IMR-90 (cell line): ENCODE measurements around the gene PPP1R12C. TPM values are rescaled to one million over a fixed set of nuclear protein-coding genes. Genes with fewer than 3 reads are reported as not detected.

ENCODE experiments used
- ATAC-seq: fragments of 200-7000 bp; cut with Tn5 transposase; 2 replicates; pipeline ENCODE4 v1.9.1; 2020; ENCODE audit warnings: low read depth, mild to moderate bottlenecking, moderate library complexity
- BruUV-seq: library from RNA; stranded (reverse); fragments of 400-500 nt; replicated peaks from 2 replicates; lab custom pipeline; 2021; lab: Mats Ljungman, UMichigan
- CTCF ChIA-PET: fragments of 300-600 bp; formaldehyde crosslinking; extraction: SDS; loops from one replicate; lab custom pipeline; 2021; ENCODE audit warnings: antibody characterized with exemption; lab: Yijun Ruan, JAX
- POLR2A ChIA-PET: fragments of 300-600 bp; sonication (Branson Sonifier 250); formaldehyde crosslinking; loops from one replicate; lab custom pipeline; 2022; ENCODE audit warnings: antibody characterized with exemption; ENCODE audit not compliant: unreplicated experiment; lab: Charles Lee
- DNase-seq: peaks from one replicate; pipeline ENCODE4 v3.0.0; 2013
- H2AFZ ChIP-seq: replicated peaks from 2 replicates; pipeline ENCODE3; 2013; ENCODE audit warnings: low read length, mild to moderate bottlenecking; ENCODE audit not compliant: poor library complexity
- H2AK5ac ChIP-seq: 2 replicates; pipeline ENCODE4 v1.6.1; 2013; ENCODE audit warnings: low read depth, low read length, inconsistent platforms
- H2AK9ac ChIP-seq: replicated peaks from 2 replicates; pipeline ENCODE3; 2013; ENCODE audit warnings: mild to moderate bottlenecking, low read depth, low read length, moderate library complexity; ENCODE audit not compliant: poor library complexity
- H2BK120ac ChIP-seq: 2 replicates; pipeline ENCODE4 v1.6.1; 2013; ENCODE audit warnings: low read depth, low read length, inconsistent platforms
- H2BK15ac ChIP-seq: 3 replicates; pipeline ENCODE4 v1.6.1; 2013; ENCODE audit warnings: low read depth, low read length, inconsistent platforms
- H2BK20ac ChIP-seq: 2 replicates; pipeline ENCODE4 v1.6.1; 2013; ENCODE audit warnings: low read depth, mild to moderate bottlenecking, inconsistent platforms, low read length, moderate library complexity
- H2BK5ac ChIP-seq: 2 replicates; pipeline ENCODE4 v1.6.1; 2013; ENCODE audit warnings: mild to moderate bottlenecking, low read depth, low read length, inconsistent platforms; ENCODE audit not compliant: poor library complexity, severe bottlenecking
- H3K14ac ChIP-seq: replicated peaks from 2 replicates; pipeline ENCODE4 v1.6.1; 2013; ENCODE audit warnings: low read depth, low read length, inconsistent platforms
- H3K18ac ChIP-seq: 2 replicates; pipeline ENCODE4 v1.6.1; 2013; ENCODE audit warnings: low read depth, low read length, control low read depth
- H3K23ac ChIP-seq: 2 replicates; pipeline ENCODE4 v1.6.1; 2013; ENCODE audit warnings: low read depth, low read length, inconsistent platforms
- H3K27ac ChIP-seq: 2 replicates; pipeline ENCODE4 v1.5.1; 2013; ENCODE audit warnings: mild to moderate bottlenecking, control low read depth, low read length; ENCODE audit not compliant: insufficient read depth
- H3K27me3 ChIP-seq: 2 replicates; pipeline ENCODE4 v1.6.1; 2013; ENCODE audit warnings: low read length; ENCODE audit not compliant: control insufficient read depth, insufficient read depth
- H3K36me3 ChIP-seq: 2 replicates; pipeline ENCODE4 v1.6.1; 2013; ENCODE audit warnings: low read length, mixed read lengths; ENCODE audit not compliant: control insufficient read depth, insufficient read depth
- H3K4ac ChIP-seq: 2 replicates; pipeline ENCODE4 v1.6.1; 2013; ENCODE audit warnings: low read depth, low read length, inconsistent platforms
- H3K4me1 ChIP-seq: 2 replicates; pipeline ENCODE4 v1.6.1; 2013; ENCODE audit warnings: low read length, mixed read lengths; ENCODE audit not compliant: control insufficient read depth, insufficient read depth
- H3K4me2 ChIP-seq: 2 replicates; pipeline ENCODE4 v1.6.1; 2013; ENCODE audit warnings: low read depth, mild to moderate bottlenecking, control low read depth, low read length, moderate library complexity
- H3K4me3 ChIP-seq: 2 replicates; pipeline ENCODE4 v1.5.1; 2013; ENCODE audit warnings: low read depth, mild to moderate bottlenecking, control low read depth, low read length, moderate library complexity; ENCODE audit not compliant: insufficient read depth
- H3K56ac ChIP-seq: 2 replicates; pipeline ENCODE4 v1.6.1; 2013; ENCODE audit warnings: low read length, inconsistent platforms; ENCODE audit not compliant: insufficient read depth; ENCODE audit errors: extremely low read depth
- H3K79me1 ChIP-seq, 2 experiments: 2 replicates each; pipeline ENCODE4 v1.6.1; 2013; ENCODE audit warnings: low read length in 2 of 2, inconsistent platforms in 1 of 2, low read depth in 1 of 2
- H3K9ac ChIP-seq: 2 replicates; pipeline ENCODE4 v1.6.1; 2013; ENCODE audit warnings: low read depth, low read length, control low read depth
- H3K9me1 ChIP-seq: 2 replicates; pipeline ENCODE4 v1.6.1; 2013; ENCODE audit warnings: low read length, inconsistent platforms; ENCODE audit not compliant: insufficient read depth
- H3K9me3 ChIP-seq: 2 replicates; pipeline ENCODE4 v1.6.1; 2013; ENCODE audit warnings: low read length; ENCODE audit not compliant: control insufficient read depth, insufficient read depth
- H4K20me1 ChIP-seq: 2 replicates; pipeline ENCODE4 v1.6.1; 2013; ENCODE audit warnings: low read length, inconsistent platforms; ENCODE audit not compliant: insufficient read depth
- H4K5ac ChIP-seq: 2 replicates; pipeline ENCODE4 v1.6.1; 2013; ENCODE audit warnings: mild to moderate bottlenecking, low read depth, low read length, control low read depth
- H4K8ac ChIP-seq, 2 experiments: 2 replicates each; pipeline ENCODE4 v1.6.1; 2013; ENCODE audit warnings: low read depth in 2 of 2, low read length in 2 of 2, control low read depth in 1 of 2, inconsistent platforms in 1 of 2
- H4K91ac ChIP-seq: 2 replicates; pipeline ENCODE4 v1.6.1; 2013; ENCODE audit warnings: low read depth, low read length, inconsistent platforms; ENCODE audit not compliant: insufficient read depth
- BHLHE40 ChIP-seq: fragments of 150-350 bp; IDR thresholded peaks from 2 replicates; pipeline ENCODE4 v1.6.1; 2016; ENCODE audit warnings: mild to moderate bottlenecking, low read depth, low read length
- CEBPB ChIP-seq: IDR thresholded peaks from 2 replicates; pipeline ENCODE4 v1.6.1; 2012; ENCODE audit warnings: low read depth, low read length, improper control_type of control experiment
- CHD1 ChIP-seq: IDR thresholded peaks from 2 replicates; pipeline ENCODE4 v1.6.1; 2012; ENCODE audit warnings: low read depth, low read length, improper control_type of control experiment
- CTCF ChIP-seq: conservative IDR thresholded peaks from 2 replicates; pipeline ENCODE4 v1.5.1; 2012; ENCODE audit warnings: mild to moderate bottlenecking, low read depth, low read length, improper control_type of control experiment
- ELK1 ChIP-seq: fragments of 150-350 bp; IDR thresholded peaks from 2 replicates; pipeline ENCODE4 v1.6.1; 2016; ENCODE audit warnings: low read depth, mild to moderate bottlenecking, low read length, moderate library complexity, borderline replicate concordance
- FOS ChIP-seq: fragments of 150-350 bp; IDR thresholded peaks from 2 replicates; pipeline ENCODE4 v1.6.1; 2016; ENCODE audit warnings: low read depth, low read length
- MAZ ChIP-seq: IDR thresholded peaks from 2 replicates; pipeline ENCODE4 v1.6.1; 2012; ENCODE audit warnings: low read depth, mild to moderate bottlenecking, low read length, improper control_type of control experiment, moderate library complexity, borderline replicate concordance
- MXI1 ChIP-seq: IDR thresholded peaks from 2 replicates; pipeline ENCODE4 v1.6.1; 2012; ENCODE audit warnings: low read depth, mild to moderate bottlenecking, low read length, moderate library complexity, borderline replicate concordance
- NFE2L2 ChIP-seq: fragments of 150-350 bp; IDR thresholded peaks from 2 replicates; pipeline ENCODE4 v1.6.1; 2016; ENCODE audit warnings: low read depth, mild to moderate bottlenecking, low read length
- POLR2A ChIP-seq: IDR thresholded peaks from 2 replicates; pipeline ENCODE4 v1.6.1; 2012; ENCODE audit warnings: mild to moderate bottlenecking, low read depth, low read length
- RAD21 ChIP-seq: IDR thresholded peaks from 2 replicates; pipeline ENCODE4 v1.6.1; 2012; ENCODE audit warnings: low read length, improper control_type of control experiment
- SMC3 ChIP-seq: fragments of 150-350 bp; IDR thresholded peaks from 2 replicates; pipeline ENCODE4 v1.6.1; 2016; ENCODE audit warnings: low read depth, mild to moderate bottlenecking, antibody characterized with exemption, low read length, moderate library complexity
- USF2 ChIP-seq: fragments of 150-350 bp; IDR thresholded peaks from 2 replicates; pipeline ENCODE4 v1.6.1; 2017; ENCODE audit warnings: mild to moderate bottlenecking, antibody characterized with exemption, low read length, low read depth
- WGBS, 2 experiments: methylation state at CpG; one replicate each; pipeline versions ENCODE4 v1.1.5 to v1.1.7; 2013; ENCODE audit warnings: missing lambda C conversion rate in 2 of 2; ENCODE audit not compliant: insufficient read length in 1 of 2; ENCODE audit errors: extremely low coverage in 2 of 2; 5-methylcytosine and 5-hydroxymethylcytosine counted together
- dilution Hi-C: fragments of 300-500 bp; cut with HindIII; formaldehyde crosslinking; loops from one replicate; pipeline ENCODE4 v1.14.3; 2018; ENCODE audit warnings: low sequenced_read_pairs; ENCODE audit not compliant: unreplicated experiment
- in situ Hi-C: fragments of 300-500 bp; cut with MboI; formaldehyde crosslinking; loops from 3 replicates; pipeline ENCODE4 v1.14.3; 2019; ENCODE audit warnings: low sequenced_read_pairs, inconsistent platforms, mixed read lengths
- intact Hi-C: fragments of 100-400 bp; cut with micrococcal nuclease; formaldehyde crosslinking; loops from 2 replicates; pipeline ENCODE4 v1.10.0; 2022
- polyA plus RNA-seq, 3 experiments: library from polyadenylated mRNA; depleted of rRNA; stranded (reverse); fragments of >200 nt; gene quantifications; 2 replicates each; pipeline ENCODE4 v1.2.3, GENCODE V29; 2012; ENCODE audit warnings: low replicate concordance in 1 of 3
- total RNA-seq: library from RNA; depleted of rRNA; stranded (reverse); fragments of >200 nt; gene quantifications from 2 replicates; pipeline ENCODE4 v1.2.3, GENCODE V29; 2012

Gene PPP1R12C
- total and polyA plus RNA-seq, 2 of the 4 experiments (the other 2 are of a cell fraction): 21.5 to 81.4 TPM

- H3K79me1 ChIP-seq: no peaks in the 10 kb centered on the region
- POLR2A ChIA-PET: no interaction called here
- H2AK5ac ChIP-seq: no peak within 1 kb of the TSS
- DNase-seq (no peak), ATAC-seq (no peak)
- H3K27ac ChIP-seq: no peak within 1 kb of the TSS
- dilution Hi-C loops: no loop called here
- no peak within 1 kb of the TSS for H2BK20ac ChIP-seq
- CTCF ChIA-PET: no interaction called here
- no peaks in the 10 kb centered on the region for H3K9me3 ChIP-seq
- BruUV-seq: no TSS peak
- H3K4me1 ChIP-seq: peaks cover 2% of the 10 kb centered on the region; the same call in 1 of the 2 replicates
- H3K4me3 ChIP-seq: no peak within 1 kb of the TSS
- H3K27me3 ChIP-seq: peaks cover 40% of the 10 kb centered on the region
- 50% methylated on average over 7 of the region's 39 CpGs; no CpG with 5 or more reads in 1 of the 2 experiments for WGBS, 2 experiments
- no peaks in the 10 kb centered on the region for H3K9me1 ChIP-seq
- H4K8ac ChIP-seq: no peak within 1 kb of the TSS
- no peak within 1 kb of the TSS for H2BK120ac ChIP-seq
- no peak within 1 kb of the TSS for H3K23ac ChIP-seq
- H4K20me1 ChIP-seq: no peaks in the 10 kb centered on the region
- H3K18ac ChIP-seq: no peak within 1 kb of the TSS
- H2BK5ac ChIP-seq: no peak within 1 kb of the TSS
- intact Hi-C loops: no loop called here
- no peak within 1 kb of the TSS for H2BK15ac ChIP-seq
- no peak within 1 kb of the TSS for H3K14ac ChIP-seq
- no peak within 1 kb of the TSS for H4K5ac ChIP-seq
- no peak within 1 kb of the TSS for H3K9ac ChIP-seq
- H3K36me3 ChIP-seq: no peaks in the 10 kb centered on the region
- no peak within 1 kb of the TSS for H3K4me2 ChIP-seq
- in situ Hi-C loops: no loop called here
- TF ChIP-seq USF2 (no peak), SMC3 (no peak), FOS (no peak), CTCF (no peak), POLR2A (no peak), BHLHE40 (no peak), RAD21 (no peak), CEBPB (no peak), CHD1 (no peak), MXI1 (no peak), ELK1 (no peak), NFE2L2 (no peak), MAZ (no peak)
- no peak within 1 kb of the TSS for H2AK9ac ChIP-seq
- no peak within 1 kb of the TSS for H4K91ac ChIP-seq
- no peak within 1 kb of the TSS for H3K56ac ChIP-seq
- H2AFZ ChIP-seq: peak within 1 kb of the TSS; percentile 71
- H3K4ac ChIP-seq: no peak within 1 kb of the TSS
Observed at GRCh38 chr19:55157064-55157908, 39.8 kb upstream of the PPP1R12C start, which contains the start of gene TNNI3. Gene TNNI3 (minus strand): TSS chr19:55157732. CDS start chr19:55157589, 143 bp downstream.
